GM19043 (cell line): ENCODE data around the gene ALG2.
"Not testable (repeated sequence)": the region's sequence is repeated elsewhere in the genome, so short reads cannot be mapped to it uniquely, and the experiment has no call there.

Experiments used
- ATAC-seq: cut with Tn5 transposase; IDR thresholded peaks from one replicate; pipeline ENCODE4 v1.9.1; 2021; ENCODE audit warnings: low read depth; ENCODE audit not compliant: unreplicated experiment

Gene ALG2

DNA sequence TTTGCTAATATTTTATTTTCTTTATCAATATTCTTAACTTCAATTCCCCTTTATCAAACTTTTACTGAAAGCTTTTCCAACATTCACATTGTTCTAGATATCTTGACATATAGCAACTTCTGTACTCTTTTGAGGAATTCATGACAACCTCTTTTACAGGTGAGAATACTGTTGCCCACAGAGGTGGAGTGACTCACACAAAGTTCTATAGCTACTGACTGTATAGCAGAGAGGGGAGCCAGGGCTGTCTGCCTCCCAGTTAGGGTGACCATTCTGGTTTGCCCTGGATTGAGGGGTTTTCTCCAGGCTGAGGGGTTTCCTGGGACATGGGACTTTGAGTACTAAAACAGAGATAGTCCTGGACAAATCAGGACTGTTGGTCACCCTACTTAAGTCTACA, 16.6 kb upstream of the ALG2 start:
- no peak for ATAC-seq

DNA sequence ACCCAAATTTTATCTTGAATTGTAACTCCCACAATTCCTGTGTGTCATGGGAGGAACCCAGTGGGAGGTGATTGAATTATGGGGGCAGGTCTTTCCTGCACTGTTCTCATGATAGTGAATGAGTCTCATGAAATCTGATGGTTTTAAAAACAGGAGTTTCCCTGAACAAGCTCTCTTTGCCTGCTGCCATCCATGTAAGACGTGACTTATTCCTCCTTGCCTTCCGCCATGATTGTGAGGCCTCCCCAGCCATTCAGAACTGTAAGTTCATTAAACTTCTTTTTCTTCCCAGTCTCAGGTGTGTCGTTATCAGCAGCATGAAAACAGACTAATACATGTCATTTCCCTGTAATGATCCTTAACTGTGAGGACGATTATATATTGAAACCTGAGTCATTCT, 16.1 kb upstream of the ALG2 start:
- ATAC-seq: not testable (repeated sequence)

DNA sequence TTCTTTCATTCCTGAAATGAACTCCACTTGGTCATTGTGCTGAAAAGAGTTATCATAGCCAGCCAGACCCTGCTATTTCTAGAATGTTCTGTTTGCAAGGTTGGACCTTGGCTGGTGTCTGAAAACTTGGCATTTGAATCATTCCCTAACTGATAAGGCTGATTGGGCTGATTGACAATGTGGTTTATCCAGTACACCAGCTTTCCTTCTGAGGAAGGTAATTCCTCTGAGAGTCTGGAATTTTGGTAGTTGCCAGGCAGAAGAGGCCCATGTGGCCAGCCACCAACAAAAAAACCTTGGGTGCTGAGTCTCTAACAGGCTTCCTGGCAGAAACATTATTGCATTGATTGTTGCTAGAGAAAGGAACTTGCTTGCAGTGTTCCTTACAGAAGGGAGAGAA, 15.6 kb upstream of the ALG2 start:
- no peak for ATAC-seq

DNA sequence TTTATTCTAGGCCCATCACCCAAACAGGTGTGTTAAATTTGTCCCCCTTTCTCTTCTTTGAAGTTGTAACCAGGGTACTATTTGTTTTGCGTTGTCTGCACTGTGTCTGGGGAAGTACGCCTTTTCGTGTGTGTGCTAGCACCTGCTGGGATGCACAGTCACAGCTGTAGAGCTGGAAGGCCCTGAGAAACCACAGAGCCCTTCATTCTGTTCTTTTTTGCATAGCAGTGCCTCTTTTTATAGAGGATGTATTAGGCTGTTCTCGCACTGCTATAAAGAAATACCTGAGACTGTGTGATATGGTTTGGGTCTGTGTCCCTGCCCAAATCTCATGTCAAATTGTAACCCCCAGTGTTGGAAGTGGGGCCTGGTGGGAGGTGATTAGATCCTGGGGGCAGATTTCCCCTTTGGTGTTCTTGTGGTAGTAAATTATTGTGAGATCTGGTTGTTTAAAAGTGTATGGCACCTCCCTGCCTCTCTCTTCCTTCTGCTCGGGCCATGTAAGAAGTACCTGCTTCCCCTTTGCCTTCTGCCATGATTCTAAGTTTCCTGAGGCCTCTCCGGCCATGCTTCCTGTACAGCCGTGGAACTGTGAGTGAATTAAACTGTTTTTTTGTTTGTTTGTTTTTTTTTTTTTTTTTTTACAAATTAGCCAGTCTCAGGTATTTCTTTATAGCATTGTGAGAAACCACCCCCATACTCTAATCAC, 14.3 kb upstream of the ALG2 start:
- ATAC-seq: peak; percentile 95

DNA sequence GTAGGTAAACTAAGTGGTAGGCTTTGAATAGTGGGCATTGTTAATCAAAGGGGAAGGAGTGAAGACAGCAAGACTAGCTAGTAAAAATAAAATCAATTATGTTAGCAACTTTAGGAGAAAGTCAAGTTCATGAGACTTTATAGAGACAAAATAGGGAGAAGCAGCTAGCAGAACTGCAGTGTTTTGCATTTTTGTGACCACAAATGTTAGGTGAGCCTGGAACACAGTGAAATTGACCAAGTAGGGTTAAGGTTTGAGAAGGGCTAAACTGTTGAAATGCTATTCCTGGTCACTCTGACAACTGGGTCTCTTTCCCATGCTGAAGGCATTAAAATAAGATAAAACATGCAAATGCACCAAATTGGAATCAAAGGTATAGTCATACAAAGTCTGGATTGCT, 13.3 kb upstream of the ALG2 start:
- ATAC-seq: no peak

DNA sequence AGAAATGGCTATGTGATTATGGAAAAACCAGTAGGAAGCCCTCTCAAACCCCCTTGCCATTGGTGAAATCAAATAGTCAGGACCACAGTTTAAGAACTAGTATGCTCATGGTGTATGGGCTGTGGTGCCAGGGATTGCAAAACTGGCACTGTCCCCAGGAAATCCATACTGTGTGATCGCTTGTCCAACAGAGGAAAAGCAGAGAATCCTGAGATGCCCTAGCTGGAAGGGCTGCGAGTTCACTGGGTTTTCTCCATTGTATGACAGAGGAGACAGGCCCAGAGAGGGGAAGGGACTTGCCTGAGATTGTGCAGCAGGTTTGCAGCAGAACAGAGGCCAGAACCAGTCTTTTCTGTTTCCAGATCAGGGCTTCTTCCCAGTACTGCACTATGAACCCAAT, 12.9 kb upstream of the ALG2 start:
- no peak for ATAC-seq

DNA sequence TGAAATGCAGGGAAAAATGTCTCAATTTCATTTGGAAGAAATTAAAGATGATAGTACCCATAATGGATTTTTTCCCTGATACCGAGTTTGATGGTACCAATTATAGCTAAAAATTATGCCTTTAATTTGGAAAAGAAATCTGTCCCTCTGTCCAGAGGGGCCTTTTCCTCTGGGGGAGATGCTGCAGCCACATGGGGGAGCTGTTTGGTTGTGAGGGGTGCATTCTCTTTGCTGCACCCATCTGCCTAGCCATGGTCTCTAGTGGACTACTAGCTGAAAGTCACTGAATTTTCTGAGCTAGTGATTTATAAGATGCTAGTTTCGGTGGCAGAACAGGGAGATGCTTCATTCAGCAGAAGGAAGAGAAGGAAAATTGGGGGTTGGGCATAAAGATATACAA, 10.0 kb upstream of the ALG2 start:
- ATAC-seq: no peak

DNA sequence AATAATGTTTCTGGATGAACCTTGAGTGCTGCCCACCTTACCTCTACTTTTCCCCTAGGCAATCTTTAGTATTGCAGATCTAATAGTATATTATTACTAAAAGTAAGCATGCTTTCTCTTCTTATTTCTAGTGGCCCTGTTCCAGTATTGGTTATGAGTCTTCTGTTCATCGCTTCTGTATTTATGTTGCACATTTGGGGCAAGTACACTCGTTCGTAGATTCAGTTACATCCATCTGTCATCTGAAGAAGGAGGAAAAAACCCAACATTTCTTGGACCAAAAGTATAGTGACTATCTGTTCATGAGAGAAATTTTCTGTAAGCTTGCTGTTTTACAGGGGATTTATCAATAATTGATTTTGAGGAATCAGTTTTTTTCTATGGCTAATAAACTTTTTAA, 8.5 kb upstream of the ALG2 start:
- no peak for ATAC-seq

DNA sequence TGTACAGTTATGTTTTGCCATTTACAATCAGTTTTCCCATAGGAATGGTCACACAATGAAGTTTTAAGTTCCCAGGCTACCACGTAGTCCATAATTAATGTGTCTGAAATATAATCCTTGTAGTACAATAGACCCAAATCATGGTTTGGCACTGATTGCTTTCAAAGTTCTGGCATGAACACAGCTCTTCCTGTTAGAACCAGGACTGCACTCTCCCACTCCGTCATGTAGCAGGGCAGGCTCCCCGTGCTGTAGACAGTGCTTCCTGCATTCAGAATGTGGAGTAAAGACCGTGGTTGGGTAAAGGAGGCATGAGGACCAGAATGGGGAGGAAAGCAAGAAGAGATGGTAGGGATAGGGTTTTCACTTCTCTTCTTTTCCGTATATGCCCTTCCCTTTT, 4.3 kb upstream of the ALG2 start:
- ATAC-seq: no peak

DNA sequence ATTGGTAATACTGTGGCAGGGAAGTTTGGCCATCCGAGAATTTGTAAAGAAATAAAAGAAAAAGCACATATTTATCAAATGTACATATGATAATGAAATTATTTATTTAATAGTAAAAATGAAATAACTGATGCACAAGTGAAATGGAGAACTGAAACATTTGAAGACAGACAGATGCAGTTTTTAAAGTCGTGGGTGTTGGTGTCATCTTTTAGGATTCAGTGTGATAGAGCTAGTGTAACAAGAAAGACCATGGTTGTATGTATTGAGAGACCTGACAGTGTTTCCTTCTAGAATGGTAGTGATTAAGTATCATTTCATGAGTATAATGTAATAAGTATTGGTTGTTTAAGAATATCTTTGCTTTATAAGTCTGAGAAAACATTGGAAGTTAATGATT, 2.7 kb upstream of the ALG2 start:
- ATAC-seq: no peak

DNA sequence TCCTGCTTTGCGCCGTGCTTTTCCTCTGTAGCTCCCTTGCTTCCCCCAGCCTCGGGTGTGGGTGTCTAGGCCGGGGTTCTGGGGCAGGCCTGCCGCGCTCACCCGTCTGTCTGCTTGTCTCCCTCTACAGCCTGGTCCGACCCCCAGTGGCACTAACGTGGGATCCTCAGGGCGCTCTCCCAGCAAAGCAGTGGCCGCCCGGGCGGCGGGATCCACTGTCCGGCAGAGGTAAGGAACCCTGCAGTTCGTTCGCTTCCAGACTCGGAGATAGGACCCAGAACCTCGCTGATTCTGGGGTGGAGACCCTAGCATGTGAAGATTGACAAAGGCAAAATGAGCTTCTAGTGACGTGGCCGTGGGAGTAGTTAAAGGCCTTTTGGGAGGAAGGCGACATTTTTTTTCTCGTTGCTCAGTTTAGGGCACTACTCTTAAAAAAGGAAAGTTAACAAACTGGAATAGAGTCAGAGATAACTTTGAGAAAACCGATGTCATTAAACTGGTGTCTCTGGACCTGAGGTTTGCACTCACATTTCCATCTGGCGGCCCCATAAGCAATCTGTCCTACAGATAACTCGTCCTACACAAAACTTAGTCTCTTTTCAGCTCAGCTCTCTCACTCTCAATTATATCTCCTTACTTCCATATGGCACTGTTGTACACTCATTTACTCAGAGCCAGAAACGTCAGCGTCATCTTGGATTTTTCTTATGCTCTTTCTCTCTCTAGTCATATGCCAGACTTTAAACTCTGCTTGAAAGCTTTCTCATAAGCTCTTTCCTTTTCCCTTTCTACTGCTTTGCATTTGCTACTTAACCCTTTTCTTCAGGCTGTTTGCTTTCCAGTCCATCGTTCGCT, 901 bp upstream of the ALG2 start:
- ATAC-seq: peak; percentile 21

DNA sequence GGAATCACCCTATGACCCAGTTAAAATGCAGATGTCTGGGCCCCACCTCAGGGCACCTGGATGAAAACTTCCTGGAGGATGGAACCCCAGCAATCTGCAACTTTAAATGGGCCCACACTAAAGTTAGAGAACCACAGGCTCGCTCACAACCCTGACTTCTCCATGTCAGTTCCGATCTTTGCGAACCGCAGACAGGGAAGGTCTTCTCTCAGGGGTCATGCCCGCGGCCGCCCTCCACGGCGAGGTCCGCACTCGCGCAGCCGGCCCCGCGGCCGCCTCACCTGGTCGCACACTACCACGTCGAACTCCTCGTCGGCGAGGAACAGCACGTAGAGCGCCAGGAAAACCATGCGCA, 499 bp downstream of the ALG2 start:
- ATAC-seq: peak; percentile 15

DNA sequence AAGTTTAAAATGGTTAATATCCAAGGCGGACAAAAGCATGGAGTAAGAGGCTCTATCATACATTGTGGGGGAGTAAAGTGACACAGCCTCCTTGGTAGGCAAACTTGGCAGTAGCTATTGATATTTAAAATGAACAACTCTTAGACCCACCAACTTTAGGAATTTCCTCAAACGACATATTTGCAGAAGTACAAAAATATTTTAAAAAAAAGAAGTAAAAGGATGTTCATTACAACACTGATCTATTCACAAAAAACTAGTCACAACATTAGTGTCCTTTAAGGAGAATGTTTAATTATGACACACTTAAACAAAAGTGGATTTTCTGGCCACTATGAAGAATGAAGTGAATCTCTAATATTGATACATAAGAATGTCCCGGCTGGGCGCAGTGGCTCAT, 1.7 kb downstream of the ALG2 start:
- ATAC-seq: no peak

DNA sequence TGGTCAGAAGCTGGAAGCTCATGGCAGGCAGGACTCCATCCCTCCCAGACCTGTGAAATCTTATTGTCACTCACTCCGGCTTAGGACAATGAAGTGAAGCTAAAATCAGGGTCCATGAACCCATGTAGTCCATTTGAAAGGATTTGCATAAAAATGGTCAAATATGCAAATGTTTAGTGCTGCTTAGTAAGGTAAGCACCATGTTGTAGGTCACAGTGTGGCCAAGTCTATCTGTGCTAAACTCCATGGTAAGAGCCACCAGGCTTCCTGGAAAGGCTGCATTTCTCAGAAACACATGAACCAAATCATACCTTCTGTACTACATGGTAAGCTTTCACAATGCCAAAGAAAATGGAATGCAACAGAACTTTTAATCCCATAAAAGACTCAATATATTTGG, 5.7 kb downstream of the ALG2 start:
- no peak for ATAC-seq

DNA sequence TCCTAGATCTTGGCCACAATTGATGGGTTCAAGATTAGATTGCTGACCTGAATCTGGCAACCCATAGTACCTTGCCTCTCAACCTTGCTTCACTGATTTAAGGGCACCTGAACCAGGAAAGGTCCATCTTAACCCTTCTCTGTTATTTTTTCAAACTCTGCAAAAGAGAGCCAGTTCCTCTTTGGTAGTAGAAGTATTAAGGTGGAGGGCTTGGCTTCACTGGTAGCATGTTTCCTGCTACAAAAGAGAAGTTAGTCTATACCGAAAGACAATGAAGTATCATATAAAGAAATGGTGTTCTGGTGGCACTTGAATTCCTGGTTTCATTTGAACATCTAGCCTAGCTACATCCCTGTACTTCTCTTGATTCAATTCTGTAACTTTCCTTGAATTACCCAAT, 8.5 kb downstream of the ALG2 start:
- no peak for ATAC-seq

DNA sequence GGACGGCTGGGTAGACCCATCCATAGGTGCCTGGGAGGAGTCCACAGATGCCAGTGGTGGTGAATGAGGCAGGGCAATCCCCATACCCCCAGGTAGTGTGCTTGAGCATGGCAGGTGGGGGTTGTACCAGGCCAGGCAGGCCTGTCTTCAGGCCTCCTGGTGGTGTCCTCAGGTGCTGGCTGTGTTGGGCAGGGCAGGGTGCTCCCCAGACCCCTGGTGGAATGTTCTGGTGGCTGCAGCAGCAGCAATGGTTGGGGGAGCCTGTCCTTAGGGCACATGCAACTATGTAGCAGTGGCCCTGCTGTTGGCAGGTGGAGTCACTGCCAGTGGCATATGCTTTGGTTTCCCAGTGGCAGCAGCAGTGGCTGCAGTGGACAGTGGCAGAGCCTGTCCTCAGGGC, 10.0 kb downstream of the ALG2 start:
- ATAC-seq: no peak

DNA sequence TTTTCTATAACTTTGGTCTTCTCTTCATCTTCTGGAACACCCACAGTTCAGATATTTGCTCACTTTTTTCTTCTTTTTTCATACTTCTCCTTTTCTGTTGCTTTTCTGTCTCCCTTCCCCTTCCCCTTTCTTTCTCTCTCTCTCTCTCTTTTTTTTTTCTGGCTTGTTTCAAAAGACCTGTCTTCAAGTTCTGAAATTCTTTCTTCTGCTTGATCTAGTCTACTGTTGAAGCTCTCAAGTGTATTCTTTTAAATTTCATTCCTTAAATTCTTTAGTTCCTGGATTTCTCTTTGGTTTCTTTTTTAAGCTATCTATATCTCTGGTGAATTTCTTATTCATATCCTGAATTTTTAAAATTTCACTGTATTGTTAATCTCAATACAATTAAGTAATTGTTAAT, 11.2 kb downstream of the ALG2 start:
- ATAC-seq: no peak

DNA sequence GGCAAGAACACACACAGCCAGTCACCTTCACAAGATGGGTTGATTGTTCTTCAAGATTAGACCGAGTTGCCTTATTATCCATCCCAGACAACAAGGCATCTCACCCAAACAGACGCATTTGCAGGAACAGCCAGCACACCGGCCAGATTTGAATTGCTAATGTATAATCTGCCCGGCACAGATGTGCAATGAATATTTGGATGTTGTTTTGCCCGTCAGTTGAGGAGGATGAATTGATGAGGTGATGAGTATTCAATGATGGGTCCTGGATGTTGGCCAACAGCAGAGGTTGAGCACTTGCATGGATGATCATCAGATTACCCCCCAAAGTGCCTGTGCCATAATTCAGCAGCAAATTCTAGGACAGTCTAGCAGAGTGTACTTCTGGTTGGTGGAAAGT, 20.1 kb downstream of the ALG2 start:
- ATAC-seq: no peak

DNA sequence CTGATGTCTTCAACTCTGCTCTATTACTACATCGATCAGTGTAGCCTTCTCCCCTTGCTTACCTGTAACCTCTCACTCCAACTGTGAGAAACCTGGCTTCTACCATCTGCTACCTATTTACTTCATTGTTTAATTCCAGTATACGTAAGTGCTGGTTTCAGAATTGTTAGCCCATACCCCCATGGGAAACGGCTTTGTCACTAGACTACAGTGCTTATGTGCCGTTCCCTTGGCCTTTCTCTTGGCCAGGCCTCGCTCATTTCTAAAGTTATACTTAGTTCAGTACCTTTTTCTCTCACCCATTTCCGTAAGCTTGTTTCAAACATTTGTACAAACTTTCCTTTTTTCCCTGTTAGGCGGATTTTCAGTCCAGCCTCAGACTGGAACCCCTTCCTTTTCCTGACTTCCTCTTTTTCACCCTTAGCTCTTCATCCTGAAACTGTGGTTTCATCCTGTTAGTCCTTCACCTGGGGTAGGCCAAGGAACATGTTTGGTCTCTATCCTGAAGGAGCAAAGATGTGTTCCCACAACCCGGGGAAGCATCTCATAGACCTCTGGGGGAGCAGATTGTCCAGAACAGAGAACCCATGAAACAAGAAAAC, 21.7 kb downstream of the ALG2 start:
- no peak for ATAC-seq

DNA sequence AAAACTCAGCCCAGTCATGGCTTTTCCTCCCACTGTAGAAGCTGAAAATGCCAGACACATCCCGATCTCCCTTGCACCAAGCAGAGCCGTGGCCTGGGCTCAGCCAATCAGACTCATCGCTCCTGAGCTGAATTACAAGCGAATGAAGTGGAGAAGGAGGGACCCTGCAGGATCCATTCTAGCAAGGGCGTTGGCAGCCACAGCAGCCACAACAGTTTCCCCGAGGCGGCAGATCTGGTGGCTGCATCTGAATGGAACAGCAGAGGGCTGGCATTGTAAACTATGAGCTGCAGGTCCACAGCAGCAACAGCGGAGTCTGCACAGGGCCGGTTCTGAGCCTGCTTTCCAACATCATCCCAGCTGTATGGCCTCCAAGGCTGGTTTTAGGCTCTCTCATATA, 23.8 kb downstream of the ALG2 start:
- ATAC-seq: no peak

DNA sequence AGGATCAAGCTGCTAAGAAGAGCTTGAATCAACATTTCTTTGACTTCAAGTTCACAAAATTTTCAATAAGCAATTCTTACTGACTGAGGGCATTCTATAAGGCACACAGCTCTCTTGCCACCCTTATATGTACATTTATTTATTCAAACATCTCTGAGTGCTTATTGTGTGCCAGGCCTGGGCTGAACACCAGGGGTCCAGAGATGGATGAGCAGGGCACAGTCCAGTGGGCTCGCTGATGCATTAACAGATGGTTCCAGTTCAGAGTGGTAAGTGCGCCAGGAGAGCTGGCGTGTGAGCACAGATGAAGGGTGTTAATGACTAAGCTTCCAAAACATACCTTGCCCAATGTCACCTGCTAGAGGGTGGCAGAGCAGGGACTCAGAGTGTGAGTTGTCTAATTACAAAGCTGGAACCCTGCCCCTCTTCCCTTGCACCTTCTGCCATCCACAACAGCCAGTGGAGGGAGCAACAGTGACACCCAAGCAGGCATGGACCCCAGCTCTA, 24.6 kb downstream of the ALG2 start:
- no peak for ATAC-seq

DNA sequence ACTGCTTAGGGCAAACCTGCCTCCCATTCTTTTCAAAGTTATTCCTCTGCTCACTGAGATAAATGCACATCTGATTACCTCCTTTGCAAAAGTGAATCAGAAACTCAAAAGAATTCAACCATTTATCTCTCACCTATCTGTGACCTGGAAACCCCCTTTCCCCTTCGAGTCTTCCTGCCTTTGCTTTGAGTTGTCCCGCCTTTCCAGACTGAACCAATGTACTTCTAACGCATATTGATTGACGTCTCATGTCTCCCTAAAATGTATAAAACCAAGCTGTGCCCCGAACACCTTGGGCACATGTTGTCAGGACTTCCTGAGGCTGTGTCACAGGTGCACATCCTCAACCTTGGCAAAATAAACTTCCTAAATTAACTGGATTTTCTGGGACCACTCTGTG, 25.3 kb downstream of the ALG2 start:
- not testable (repeated sequence) for ATAC-seq
